Gastroesophageal sphincter (tissue), 4 donors: Measurements from ENCODE around the gene POU2AF1. TPM values are rescaled to one million over a fixed set of nuclear protein-coding genes. Genes with fewer than 3 reads are reported as not detected.
A peak's percentile ranks its signal among the peaks of the same experiment; 100 is the strongest.

Source experiments
- ATAC-seq: fragments of 150-250 bp; one replicate; pipeline ENCODE4 v1.9.1; 2016; ENCODE audit warnings: mild to moderate bottlenecking, moderate library complexity
- H3K27ac ChIP-seq, 4 donors: fragments of 200-600 bp; sonication (generic) in 3 of 4; 1 replicate in 3 of 4; 2 replicates in 1 of 4; pipeline ENCODE4 v1.5.1; 2016 to 2019
- H3K27me3 ChIP-seq: fragments of 200-600 bp; sonication (generic); one replicate; pipeline ENCODE4 v1.5.1; 2019
- H3K36me3 ChIP-seq, 2 donors: fragments of 200-600 bp; sonication (generic); one replicate each; pipeline ENCODE4 v1.5.1; 2019; ENCODE audit warnings: control low read depth in 1 of 2
- H3K4me1 ChIP-seq, 3 donors: fragments of 200-600 bp; sonication (generic); 1 replicate in 2 of 3; 2 replicates in 1 of 3; pipeline ENCODE4 v1.5.1; 2016 to 2019; ENCODE audit warnings: control low read depth in 2 of 3
- H3K4me3 ChIP-seq, 2 donors: fragments of 200-600 bp; sonication (generic); one replicate each; pipeline ENCODE4 v1.5.1; 2019; ENCODE audit warnings: mild to moderate bottlenecking in 1 of 2, moderate library complexity in 1 of 2
- H3K9me3 ChIP-seq, 3 donors: fragments of 200-600 bp; sonication (generic); one replicate each; pipeline ENCODE4 v1.5.1; 2017 to 2019; ENCODE audit warnings: control low read depth in 2 of 3
- CTCF ChIP-seq, 4 experiments: fragments of 200-600 bp in 2 of 4; fragments of 450-650 bp in 2 of 4; sonication (generic) in 1 of 4; IDR thresholded peaks; one replicate each; pipeline ENCODE4 v1.5.1; 2017 to 2019; ENCODE audit warnings: antibody characterized with exemption in 4 of 4, mild to moderate bottlenecking in 2 of 4, moderate library complexity in 2 of 4
- EP300 ChIP-seq: sonication (generic); formaldehyde crosslinking; IDR thresholded peaks from one replicate; pipeline ENCODE4 v1.6.1; 2017; ENCODE audit warnings: antibody characterized with exemption, mild to moderate bottlenecking
- POLR2A ChIP-seq, 2 donors: fragments of 450-650 bp; IDR thresholded peaks; one replicate each; pipeline ENCODE4 v1.6.1; 2017; ENCODE audit warnings: antibody characterized with exemption in 2 of 2, mild to moderate bottlenecking in 2 of 2, moderate library complexity in 1 of 2
- POLR2AphosphoS5 ChIP-seq: sonication (generic); formaldehyde crosslinking; IDR thresholded peaks from one replicate; pipeline ENCODE4 v1.6.1; 2017; ENCODE audit warnings: antibody characterized with exemption
- WGBS, 2 donors: methylation state at CpG; one replicate each; pipeline ENCODE4 v1.1.5; 2018; ENCODE audit warnings: low coverage in 1 of 2; 5-methylcytosine and 5-hydroxymethylcytosine counted together
- small RNA-seq, 4 donors: library from RNA; depleted of rRNA; stranded (forward); fragments of <200 nt; gene quantifications; one replicate each; pipeline ENCODE3, GENCODE V24; 2016
- total RNA-seq, 4 donors: library from RNA; depleted of rRNA; stranded (reverse); fragments of >200 nt; gene quantifications; one replicate each; pipeline ENCODE4 v1.1.0, GENCODE V29; 2016

The POU2AF1 gene
- total RNA-seq, 4 donors from 2014 or later: 0.10 TPM; not detected in 3

- H3K27me3 ChIP-seq: no peaks in the 10 kb centered on the region
- ATAC-seq: no peak
- no peaks in the 10 kb centered on the region for H3K9me3 ChIP-seq
- peaks cover 0 to 50% (median 14%) of the 10 kb centered on the region in 3 donors for H3K4me1 ChIP-seq
- H3K36me3 ChIP-seq: no peaks in the 10 kb centered on the region
- WGBS, 2 donors: 13 to 28% methylated on average over 3 to 4 of the region's 4 CpGs
- TF ChIP-seq POLR2A (IDR thresholded peaks at IDR 0.05): no peak
- no peak for TF ChIP-seq POLR2AphosphoS5
- no peak for TF ChIP-seq CTCF (IDR thresholded peaks at IDR 0.05)
- TF ChIP-seq EP300: no peak
- H3K4me3 ChIP-seq: no peak overlapping the region
- peak overlapping the region in 1 of 4 donors; percentile 2 for H3K27ac ChIP-seq
Observed at GRCh38 chr11:111303461-111303860, 75.6 kb downstream of the POU2AF1 start.

DNA sequence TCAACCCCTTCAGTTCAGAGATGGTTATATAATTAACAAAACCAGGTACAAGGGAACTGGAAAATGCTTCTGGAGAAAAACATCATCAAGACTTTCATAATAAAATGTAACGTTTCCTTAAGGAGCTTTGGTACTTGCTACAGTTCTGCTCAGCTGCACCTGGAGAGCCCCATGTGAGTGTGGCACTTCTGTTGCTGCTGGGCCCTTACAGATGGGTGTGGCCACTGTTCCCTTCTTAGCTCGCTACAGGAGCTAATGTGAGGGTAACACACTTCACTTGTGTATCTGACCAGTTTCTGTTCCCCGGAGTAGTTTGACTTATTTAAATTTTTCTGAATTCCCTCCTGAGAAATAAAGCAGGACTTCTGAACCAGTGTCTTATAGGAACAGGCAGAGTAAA, 76.8 kb downstream of the POU2AF1 start:
- WGBS, 2 donors: 40 to 83% methylated on average over 2 to 3 of the region's 3 CpGs
- Histone ChIP-seq H3K27ac (no peak overlapping the region), H3K27me3 (no peaks in the 10 kb centered on the region), H3K36me3 (no peaks in the 10 kb centered on the region), H3K4me3 (no peak overlapping the region), H3K9me3 (no peaks in the 10 kb centered on the region), H3K4me1 (peaks cover 0 to 58% (median 15%) of the 10 kb centered on the region in 3 donors)
- no peak for ATAC-seq
- TF ChIP-seq POLR2AphosphoS5: no peak
- TF ChIP-seq POLR2A (IDR thresholded peaks at IDR 0.05): no peak
- no peak for TF ChIP-seq EP300

Small RNAs within 50 kb of the gene (small RNA-seq; reads per million reads assigned to genes)
- gene MIR4491 (0 to 0.09 (median 0) reads per million in 4 donors), gene RNU2-60P (0 reads per million in 4 donors)

Other genes with a start within 250 kb of the POU2AF1 start
- under 1 TPM in 2 of 4 donors, not detected in 2; 0.59 to 0.81 TPM for gene POU2AF2, start 133.6 kb downstream of the POU2AF1 start, total RNA-seq
- 1 to 10 TPM; 1.5 to 3.8 (median 2.2) TPM for gene POU2AF3, start 80.7 kb downstream of the POU2AF1 start, total RNA-seq
- gene BTG4, start 133.1 kb upstream of the POU2AF1 start, total RNA-seq: not detected
- not detected for gene HOATZ, start 135.5 kb upstream of the POU2AF1 start, total RNA-seq
- 10 to 100 TPM in 3 of 4 donors, 1 to 10 TPM in 1; 8.2 to 47.8 (median 37.2) TPM for gene LAYN, start 161.4 kb upstream of the POU2AF1 start, total RNA-seq
- 10 to 100 TPM; 16.2 to 27.6 (median 20.9) TPM for gene SIK2, start 223.2 kb upstream of the POU2AF1 start, total RNA-seq